ENCODE measurements around the gene NFATC1. TPM values are rescaled to one million over a fixed set of nuclear protein-coding genes. Genes with fewer than 3 reads are reported as not detected.

NFATC1 gene
- polyA plus RNA-seq, 2 of the 4 experiments (the other 2 are of a cell fraction) = 0.52 to 1.7 TPM

GRCh38 chr18:79516441-79516931 lies 120.8 kb downstream of the NFATC1 start:
- Histone ChIP-seq H3K9me3 (no peaks in the 10 kb centered on the region), H3K4me3 (no peak overlapping the region), H3K4me2 (no peak overlapping the region), H3K4me1 (no peaks in the 10 kb centered on the region), H3K27ac (no peak overlapping the region)
- ChIA-PET CTCF (interaction anchor here (1.1 to 1.5 kb wide), 3 partner anchors 12 to 118 kb away, joined by 3 to 6 read pairs (median 3); no protein-coding TSS in a partner anchor), POLR2A (no interaction called here)
- 89% methylated on average over 20 of the region's 20 CpGs for WGBS (ENCODE audit: missing lambda C conversion rate)
- ATAC-seq (no peak), FAIRE-seq (no peak), DNase-seq (ENCODE audit: low read depth in 1 of 2, low spot score in 1 of 2) (no peak)
- no peak for TF ChIP-seq MAFK (IDR thresholded peaks at IDR 0.05; ENCODE audit: partially characterized antibody)
- no peak for TF ChIP-seq KDM1A (IDR thresholded peaks at IDR 0.05; ENCODE audit: low read depth)
- TF ChIP-seq RARB (CRISPR knock-in tag; IDR thresholded peaks at IDR 0.05) = no peak
- no peak for TF ChIP-seq EP300 (IDR thresholded peaks at IDR 0.05)
- TF ChIP-seq FOXS1 (CRISPR knock-in tag; IDR thresholded peaks at IDR 0.05) = no peak
- no peak for TF ChIP-seq ZSCAN20 (CRISPR knock-in tag; IDR thresholded peaks at IDR 0.05)
- no peak for TF ChIP-seq HEYL (CRISPR knock-in tag; IDR thresholded peaks at IDR 0.05)
- no peak for TF ChIP-seq ELK1 (IDR thresholded peaks at IDR 0.05; ENCODE audit: low read depth, low read length)
- TF ChIP-seq BHLHE40 (IDR thresholded peaks at IDR 0.05; ENCODE audit: low read depth, low read length) = no peak
- TF ChIP-seq CTCF (IDR thresholded peaks at IDR 0.05) = no peak
- no peak for TF ChIP-seq HOXB5 (CRISPR knock-in tag; IDR thresholded peaks at IDR 0.05)
- TF ChIP-seq CHD4 (IDR thresholded peaks at IDR 0.05; ENCODE audit: borderline replicate concordance) = no peak
- no peak for TF ChIP-seq CBX2 (IDR thresholded peaks at IDR 0.05; ENCODE audit: borderline replicate concordance, low read depth)
- TF ChIP-seq CHD2 (IDR thresholded peaks at IDR 0.05; ENCODE audit: low read length, partially characterized antibody) = no peak
- TF ChIP-seq HDAC2 (IDR thresholded peaks at IDR 0.05) = no peak

- POLR2A ChIA-PET = no interaction called here
- Histone ChIP-seq H3K4me1 (no peaks in the 10 kb centered on the region), H3K4me2 (no peak overlapping the region), H3K27ac (no peak overlapping the region), H3K4me3 (no peak overlapping the region), H3K9me3 (no peaks in the 10 kb centered on the region)
- no peak for ATAC-seq
- no peak for DNase-seq (ENCODE audit: low read depth in 1 of 2, low spot score in 1 of 2)
- no peak for FAIRE-seq
- WGBS (ENCODE audit: missing lambda C conversion rate) = 68% methylated on average over 13 of the region's 13 CpGs
- CTCF ChIA-PET = interaction anchor here (1.1 to 1.5 kb wide), 2 partner anchors 12 to 117 kb away, joined by 3 to 6 read pairs; no protein-coding TSS in a partner anchor
- TF ChIP-seq SMC3 (IDR thresholded peaks at IDR 0.05) (no peak), EP300 (IDR thresholded peaks at IDR 0.05) (no peak), NFE2L2 (conservative IDR thresholded peaks at IDR 0.05; ENCODE audit: low read length) (no peak), PBX3 (IDR thresholded peaks at IDR 0.05) (no peak), TP53 (CRISPR knock-in tag; IDR thresholded peaks at IDR 0.05) (no peak), JUN (IDR thresholded peaks at IDR 0.05) (no peak), BCL3 (IDR thresholded peaks at IDR 0.05) (no peak), RFX5 (IDR thresholded peaks at IDR 0.05) (no peak), CBX8 (IDR thresholded peaks at IDR 0.05) (no peak), ATOH8 (CRISPR knock-in tag; IDR thresholded peaks at IDR 0.05; ENCODE audit: low read depth) (no peak), HOXB13 (CRISPR knock-in tag; IDR thresholded peaks at IDR 0.05; ENCODE audit: low read depth) (no peak), NPAS2 (CRISPR knock-in tag; IDR thresholded peaks at IDR 0.05; ENCODE audit: borderline replicate concordance) (no peak)
Measured at GRCh38 chr18:79517341-79517740, 121.6 kb downstream of the NFATC1 start.
